ENCODE results near the gene GNAZ. TPM values are rescaled to one million over a fixed set of nuclear protein-coding genes. Genes with fewer than 3 reads are reported as not detected.

GNAZ gene
- total RNA-seq, 5 donors from 2014 or later (not counting 1 experiment from before 2014, with no cell fraction given) = 0.70 to 1.4 (median 1.3) TPM

GRCh38 chr22:23146478-23147205 is 76.3 kb downstream of the GNAZ start:
- peak overlapping the region in 2 of 3 donors; percentile 17 to 70 for H3K4me3 Mint-ChIP-seq
- no peaks in the 10 kb centered on the region for H3K36me3 Mint-ChIP-seq
- 75% methylated on average over 4 of the region's 8 CpGs for WGBS (ENCODE audit: insufficient coverage)
- Histone ChIP-seq H3K27ac (ENCODE audit: low read length) (peak overlapping the region; percentile 36), H3K4me1 (ENCODE audit: control insufficient read depth in 1 of 2, extremely low read depth in 1 of 2, insufficient read depth in 2 of 2, low read length in 2 of 2) (peaks cover 14 to 46% of the 10 kb centered on the region in 2 experiments), H3K4me3 (ENCODE audit: control insufficient read depth in 1 of 2, extremely low read depth in 1 of 2, low read length in 1 of 2) (no peak overlapping the region), H3K36me3 (ENCODE audit: control insufficient read depth in 2 of 2, extremely low read depth in 1 of 2, insufficient read depth in 1 of 2, low read length in 1 of 2) (no peaks in the 10 kb centered on the region), H3K27me3 (replicated peaks in 1 of 2; ENCODE audit: control insufficient read depth in 2 of 2, extremely low read depth in 1 of 2, insufficient read depth in 2 of 2, low read length in 1 of 2) (no peaks in the 10 kb centered on the region), H3K9me3 (no peaks in the 10 kb centered on the region)
- H3K4me1 Mint-ChIP-seq = peaks cover 36 to 43% (median 39%) of the 10 kb centered on the region in 3 donors
- ChIA-PET CTCF (no interaction called here), POLR2A (interaction anchor here in 1 of 2 donors (0.7 kb wide), 1 partner anchor 550 kb away, joined by 3 read pairs; no protein-coding TSS in a partner anchor)
- no peaks in the 10 kb centered on the region for H3K9me3 Mint-ChIP-seq
- peak overlapping the region; percentile 75 to 91 for H3K27ac Mint-ChIP-seq
- no peak for DNase-seq
- no peak for ATAC-seq (replicated peaks in 1 of 4)
- H3K27me3 Mint-ChIP-seq = no peaks in the 10 kb centered on the region

- CTCF ChIA-PET = interaction anchor here in 1 of 2 donors (0.6 kb wide), 1 partner anchor 13 kb away, joined by 4 read pairs; no protein-coding TSS in a partner anchor
- Histone ChIP-seq H3K36me3 (ENCODE audit: control insufficient read depth in 2 of 2, extremely low read depth in 1 of 2, insufficient read depth in 1 of 2, low read length in 1 of 2) (no peaks in the 10 kb centered on the region), H3K27me3 (replicated peaks in 1 of 2; ENCODE audit: control insufficient read depth in 2 of 2, extremely low read depth in 1 of 2, insufficient read depth in 2 of 2, low read length in 1 of 2) (no peaks in the 10 kb centered on the region), H3K4me3 (ENCODE audit: control insufficient read depth in 1 of 2, extremely low read depth in 1 of 2, low read length in 1 of 2) (no peak overlapping the region), H3K9me3 (no peaks in the 10 kb centered on the region), H3K4me1 (ENCODE audit: control insufficient read depth in 1 of 2, extremely low read depth in 1 of 2, insufficient read depth in 2 of 2, low read length in 2 of 2) (peaks cover 14 to 42% of the 10 kb centered on the region in 2 experiments), H3K27ac (ENCODE audit: low read length) (no peak overlapping the region)
- POLR2A ChIA-PET = interaction anchor here in 1 of 2 donors (0.7 kb wide), 1 partner anchor 549 kb away, joined by 3 read pairs; no protein-coding TSS in a partner anchor
- DNase-seq (no peak), ATAC-seq (replicated peaks in 1 of 4) (no peak)
- WGBS (ENCODE audit: insufficient coverage) = 76% methylated on average over 5 of the region's 6 CpGs
- no peaks in the 10 kb centered on the region for H3K9me3 Mint-ChIP-seq
- H3K4me1 Mint-ChIP-seq = peaks cover 27 to 35% (median 32%) of the 10 kb centered on the region in 3 donors
- no peaks in the 10 kb centered on the region for H3K36me3 Mint-ChIP-seq
- H3K4me3 Mint-ChIP-seq = no peak overlapping the region
- peak overlapping the region; percentile 7 to 57 for H3K27ac Mint-ChIP-seq
- H3K27me3 Mint-ChIP-seq = no peaks in the 10 kb centered on the region
Measured at GRCh38 chr22:23147617-23148387, 77.5 kb downstream of the GNAZ start.

GRCh38 chr22:23149743-23150238 is 79.5 kb downstream of the GNAZ start:
- ChIA-PET POLR2A (no interaction called here), CTCF (no interaction called here)
- Mint-ChIP-seq H3K36me3 (no peaks in the 10 kb centered on the region), H3K27me3 (no peaks in the 10 kb centered on the region), H3K4me3 (no peak overlapping the region), H3K27ac (no peak overlapping the region), H3K9me3 (no peaks in the 10 kb centered on the region), H3K4me1 (peaks cover 20 to 31% (median 30%) of the 10 kb centered on the region in 3 donors)
- Histone ChIP-seq H3K4me3 (ENCODE audit: control insufficient read depth in 1 of 2, extremely low read depth in 1 of 2, low read length in 1 of 2) (no peak overlapping the region), H3K4me1 (ENCODE audit: control insufficient read depth in 1 of 2, extremely low read depth in 1 of 2, insufficient read depth in 2 of 2, low read length in 2 of 2) (peaks cover 14 to 37% of the 10 kb centered on the region in 2 experiments), H3K36me3 (ENCODE audit: control insufficient read depth in 2 of 2, extremely low read depth in 1 of 2, insufficient read depth in 1 of 2, low read length in 1 of 2) (no peaks in the 10 kb centered on the region), H3K9me3 (no peaks in the 10 kb centered on the region), H3K27me3 (replicated peaks in 1 of 2; ENCODE audit: control insufficient read depth in 2 of 2, extremely low read depth in 1 of 2, insufficient read depth in 2 of 2, low read length in 1 of 2) (no peaks in the 10 kb centered on the region), H3K27ac (ENCODE audit: low read length) (no peak overlapping the region)
- ATAC-seq (replicated peaks in 1 of 4) (no peak), DNase-seq (no peak)
- 91% methylated on average over 14 of the region's 15 CpGs for WGBS (ENCODE audit: insufficient coverage)

GRCh38 chr22:23150762-23151161 is 80.4 kb downstream of the GNAZ start:
- Mint-ChIP-seq H3K27ac (no peak overlapping the region), H3K36me3 (no peaks in the 10 kb centered on the region), H3K4me1 (peaks cover 12 to 23% (median 21%) of the 10 kb centered on the region in 3 donors), H3K27me3 (no peaks in the 10 kb centered on the region), H3K4me3 (no peak overlapping the region), H3K9me3 (no peaks in the 10 kb centered on the region)
- Histone ChIP-seq H3K4me3 (ENCODE audit: control insufficient read depth in 1 of 2, extremely low read depth in 1 of 2, low read length in 1 of 2) (no peak overlapping the region), H3K4me1 (ENCODE audit: control insufficient read depth in 1 of 2, extremely low read depth in 1 of 2, insufficient read depth in 2 of 2, low read length in 2 of 2) (peaks cover 12 to 27% of the 10 kb centered on the region in 2 experiments), H3K36me3 (ENCODE audit: control insufficient read depth in 2 of 2, extremely low read depth in 1 of 2, insufficient read depth in 1 of 2, low read length in 1 of 2) (no peaks in the 10 kb centered on the region), H3K9me3 (no peaks in the 10 kb centered on the region), H3K27ac (ENCODE audit: low read length) (no peak overlapping the region), H3K27me3 (replicated peaks in 1 of 2; ENCODE audit: control insufficient read depth in 2 of 2, extremely low read depth in 1 of 2, insufficient read depth in 2 of 2, low read length in 1 of 2) (no peaks in the 10 kb centered on the region)
- ATAC-seq (replicated peaks in 1 of 4) = no peak
- CTCF ChIA-PET = no interaction called here
- DNase-seq = no peak
- POLR2A ChIA-PET = no interaction called here
- WGBS (ENCODE audit: insufficient coverage) = no CpG with 5 or more reads among the region's 6 CpGs

GRCh38 chr22:23151827-23152226 is 81.5 kb downstream of the GNAZ start:
- Mint-ChIP-seq H3K36me3 (no peaks in the 10 kb centered on the region), H3K27me3 (no peaks in the 10 kb centered on the region), H3K4me3 (no peak overlapping the region), H3K9me3 (no peaks in the 10 kb centered on the region), H3K4me1 (peaks cover 10 to 20% (median 19%) of the 10 kb centered on the region in 3 donors), H3K27ac (no peak overlapping the region)
- Histone ChIP-seq H3K27me3 (replicated peaks in 1 of 2; ENCODE audit: control insufficient read depth in 2 of 2, extremely low read depth in 1 of 2, insufficient read depth in 2 of 2, low read length in 1 of 2) (no peaks in the 10 kb centered on the region), H3K27ac (ENCODE audit: low read length) (no peak overlapping the region), H3K36me3 (ENCODE audit: control insufficient read depth in 2 of 2, extremely low read depth in 1 of 2, insufficient read depth in 1 of 2, low read length in 1 of 2) (no peaks in the 10 kb centered on the region), H3K4me1 (ENCODE audit: control insufficient read depth in 1 of 2, extremely low read depth in 1 of 2, insufficient read depth in 2 of 2, low read length in 2 of 2) (peaks cover 12 to 21% of the 10 kb centered on the region in 2 experiments), H3K4me3 (ENCODE audit: control insufficient read depth in 1 of 2, extremely low read depth in 1 of 2, low read length in 1 of 2) (no peak overlapping the region), H3K9me3 (no peaks in the 10 kb centered on the region)
- CTCF ChIA-PET = interaction anchor here in 1 of 2 donors (0.7 kb wide), 1 partner anchor 19 kb away, joined by 3 read pairs; no protein-coding TSS in a partner anchor
- WGBS (ENCODE audit: insufficient coverage) = 93% methylated on average over 15 of the region's 16 CpGs
- POLR2A ChIA-PET = no interaction called here
- no peak for DNase-seq
- no peak for ATAC-seq (replicated peaks in 1 of 4)
